HG03521 (cell line): ENCODE measurements around the gene TTC33.

Source experiments
- ATAC-seq: cut with Tn5 transposase; IDR thresholded peaks from one replicate; pipeline ENCODE4 v1.9.1; 2021; ENCODE audit warnings: mild to moderate bottlenecking, moderate library complexity; ENCODE audit not compliant: unreplicated experiment

Gene TTC33

DNA sequence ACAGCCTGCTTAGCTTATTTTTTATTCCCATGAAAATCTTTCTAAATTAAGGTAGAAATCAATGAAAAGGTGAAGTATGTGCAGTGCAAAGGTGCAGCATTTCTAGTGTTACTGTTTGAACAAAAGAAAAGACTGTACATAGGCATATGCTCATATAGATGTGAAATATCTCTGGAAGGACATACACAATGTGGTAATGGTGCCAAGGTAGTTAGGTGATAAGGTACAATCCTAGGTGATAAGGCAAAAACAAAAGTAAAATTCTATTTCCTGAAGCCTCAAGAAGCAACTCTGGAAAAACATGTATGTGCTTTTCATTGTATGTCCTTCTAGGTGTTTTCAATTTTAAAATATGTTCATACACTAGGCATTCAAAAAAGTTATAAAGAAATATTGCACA is 215.5 kb downstream of the TTC33 start:
- no peak for ATAC-seq

DNA sequence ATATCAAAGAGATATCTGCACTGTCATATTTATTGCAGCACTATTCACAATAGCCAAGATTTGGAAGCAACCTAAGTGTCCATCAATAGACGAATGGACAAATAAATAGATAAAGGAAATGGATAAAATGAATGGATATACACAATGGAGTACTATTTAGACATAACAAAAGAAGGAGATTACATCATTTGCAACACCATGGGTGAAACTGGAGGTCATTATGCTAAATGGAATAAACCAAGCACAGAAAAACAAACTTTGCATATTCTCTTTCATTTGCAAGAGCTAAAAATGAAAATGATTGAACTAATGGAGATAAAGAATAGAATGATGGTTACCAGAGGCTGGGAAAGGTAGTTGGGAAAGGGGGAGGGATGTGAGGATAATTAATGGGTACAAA is 231.1 kb downstream of the TTC33 start:
- ATAC-seq = no peak

DNA sequence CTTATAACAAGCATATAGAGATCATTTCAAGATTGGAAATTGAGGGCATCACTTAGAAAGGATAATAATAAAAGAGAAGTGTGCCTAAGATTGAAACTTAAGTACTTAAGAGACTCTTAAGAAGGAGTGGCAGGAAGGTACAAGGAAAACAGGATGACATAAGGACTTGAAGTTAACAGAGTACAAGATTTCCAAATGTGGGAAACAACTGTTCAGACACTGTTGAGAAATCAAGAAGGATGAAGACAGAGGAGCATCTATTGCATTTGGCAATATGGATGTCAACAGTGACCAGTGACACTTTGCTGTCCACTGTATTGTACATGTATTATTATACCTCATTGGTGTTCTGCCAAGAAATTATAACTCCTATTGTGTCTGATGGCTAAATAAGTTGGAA is 233.8 kb downstream of the TTC33 start:
- no peak for ATAC-seq

DNA sequence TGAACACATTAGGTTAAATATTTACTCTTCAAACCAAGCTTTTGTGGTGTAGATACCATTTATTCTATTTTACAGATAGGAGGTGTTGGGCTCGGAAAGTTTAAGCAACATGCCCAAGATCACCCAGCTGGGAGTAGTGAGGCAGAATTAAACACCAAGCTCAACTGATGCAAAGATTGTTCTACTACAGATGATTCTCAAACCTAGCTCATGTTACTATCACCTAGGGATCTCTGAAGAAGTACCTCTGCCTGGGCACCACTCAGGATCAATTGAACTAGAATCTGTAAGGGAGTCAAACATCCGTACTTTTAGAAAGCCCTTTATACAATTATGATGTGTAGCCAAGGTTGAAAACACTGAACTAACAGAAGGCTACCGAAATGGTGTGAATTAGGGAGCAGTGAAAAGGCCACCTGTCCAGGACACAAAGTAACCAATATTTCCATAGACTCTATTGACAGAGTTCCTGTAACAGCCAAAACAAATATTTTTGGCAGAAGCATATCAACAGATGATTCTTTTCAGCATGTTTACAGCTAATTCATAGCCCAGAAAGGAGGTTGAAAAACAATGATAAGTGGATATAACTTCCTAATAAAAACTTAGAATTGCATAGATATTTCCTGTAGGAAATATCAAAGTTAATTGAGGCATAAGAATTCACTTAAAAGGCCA is 234.5 kb downstream of the TTC33 start:
- no peak for ATAC-seq

DNA sequence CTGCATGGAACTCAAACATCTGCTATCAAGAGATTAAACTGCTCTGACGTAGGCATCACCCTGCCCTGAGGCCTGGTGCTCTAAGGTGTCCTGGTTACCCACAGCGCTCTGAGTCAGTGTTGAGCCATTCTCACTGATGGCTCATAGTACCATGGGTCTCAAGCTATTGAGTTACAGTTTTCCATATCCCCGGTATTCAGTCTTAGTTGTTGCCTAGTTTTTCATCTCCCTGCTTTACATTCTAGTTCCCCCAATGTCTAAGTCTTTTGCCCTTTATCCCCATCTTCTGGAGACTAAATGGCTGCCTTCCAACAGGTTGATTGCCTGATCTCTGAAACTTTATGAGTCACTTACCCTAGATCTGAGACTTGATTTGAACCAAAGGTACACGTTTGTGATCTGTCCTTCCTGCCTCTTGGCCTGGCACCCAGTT is 237.3 kb downstream of the TTC33 start:
- ATAC-seq = no peak

DNA sequence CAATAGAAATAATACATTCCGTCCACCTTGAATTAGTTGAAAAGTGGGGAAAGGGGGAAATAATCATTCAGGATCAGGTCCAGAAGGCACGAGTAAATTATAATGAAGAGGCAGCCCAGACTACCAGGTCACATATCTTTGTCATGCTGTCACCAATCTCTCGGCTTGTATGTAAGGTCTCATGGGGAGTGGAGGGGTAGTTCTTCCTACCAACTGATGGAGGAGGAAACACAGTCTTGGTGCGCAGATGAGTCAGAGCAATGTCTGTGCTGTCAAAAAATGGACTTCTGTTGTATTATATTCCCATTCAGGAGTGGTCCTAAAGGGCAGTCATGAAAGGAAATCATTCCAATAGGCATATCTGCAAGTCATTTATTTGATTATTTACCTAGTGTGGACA is 240.3 kb downstream of the TTC33 start:
- no peak for ATAC-seq

DNA sequence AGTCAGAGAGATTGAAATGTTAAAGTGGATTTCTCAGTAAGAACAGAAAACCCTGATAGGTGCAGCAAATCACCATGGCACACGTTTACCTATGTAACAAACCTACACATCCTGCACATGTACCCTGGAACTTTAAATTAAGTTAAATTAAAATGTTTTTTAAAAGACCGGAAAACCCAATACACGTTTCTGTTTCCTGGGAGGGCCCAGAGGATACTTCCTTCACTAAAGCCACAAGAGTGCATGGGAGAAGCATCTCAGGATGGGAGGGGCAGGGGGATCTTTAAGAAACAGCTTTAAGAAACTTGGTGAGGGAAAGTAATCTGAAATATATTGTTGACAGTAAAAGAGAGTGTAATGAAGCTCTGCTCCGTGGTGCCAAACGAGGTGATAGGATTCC is 240.8 kb downstream of the TTC33 start:
- ATAC-seq = no peak

DNA sequence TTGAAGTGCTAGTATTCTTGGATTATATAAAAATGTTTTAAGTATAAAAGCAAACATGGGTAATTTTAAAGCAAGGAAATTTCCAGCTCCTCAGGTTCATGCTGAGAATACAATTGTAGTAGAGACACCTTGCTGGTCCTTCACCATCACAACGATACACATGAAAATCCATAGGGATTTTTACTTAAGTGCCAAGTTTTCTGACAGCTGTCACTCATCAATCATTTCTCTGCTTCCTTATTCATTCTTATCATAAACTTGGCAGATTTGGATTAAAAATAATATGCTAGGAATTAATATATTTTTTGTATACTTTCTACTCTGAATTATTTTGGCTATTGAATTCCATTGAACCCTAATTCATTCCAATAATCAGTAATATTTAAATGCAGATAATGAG is 244.0 kb downstream of the TTC33 start:
- ATAC-seq = no peak

DNA sequence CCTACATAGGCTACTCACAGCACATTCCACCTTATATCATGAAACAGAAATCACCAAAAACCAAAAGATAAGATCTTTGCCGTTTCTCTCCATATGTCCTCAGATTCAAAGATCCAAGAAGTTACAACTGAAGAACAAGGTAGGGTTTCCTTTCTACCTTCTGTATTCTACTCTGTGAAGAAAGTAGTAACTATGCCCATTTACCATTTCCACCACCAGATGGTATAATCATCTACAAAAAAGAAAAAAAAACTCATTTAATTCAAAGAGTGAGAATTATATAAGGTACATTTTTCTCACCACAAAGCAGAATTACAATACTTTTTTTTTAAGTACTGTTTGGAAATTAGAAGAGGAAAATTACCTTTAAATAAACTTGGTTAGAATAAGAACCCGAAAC is 248.7 kb downstream of the TTC33 start:
- no peak for ATAC-seq

DNA sequence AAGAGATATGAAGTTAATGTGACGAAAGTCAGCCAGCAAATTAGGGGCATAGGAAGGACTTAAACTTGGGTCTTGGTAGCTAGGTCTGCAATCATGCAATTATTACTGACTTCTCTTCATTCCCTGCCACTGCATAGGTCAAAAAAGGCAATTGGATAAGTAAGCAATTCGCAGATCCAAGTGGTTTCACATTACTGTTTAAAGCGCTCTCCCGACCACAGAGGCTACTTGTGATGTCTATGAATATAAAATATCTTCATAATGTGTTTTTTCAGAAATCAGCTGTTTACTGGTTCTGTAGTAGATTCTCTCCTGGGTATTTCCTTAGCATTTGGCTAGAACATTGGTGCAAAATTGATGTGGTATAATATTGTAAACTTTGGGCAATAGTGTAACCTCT is 250.7 kb downstream of the TTC33 start:
- no peak for ATAC-seq

DNA sequence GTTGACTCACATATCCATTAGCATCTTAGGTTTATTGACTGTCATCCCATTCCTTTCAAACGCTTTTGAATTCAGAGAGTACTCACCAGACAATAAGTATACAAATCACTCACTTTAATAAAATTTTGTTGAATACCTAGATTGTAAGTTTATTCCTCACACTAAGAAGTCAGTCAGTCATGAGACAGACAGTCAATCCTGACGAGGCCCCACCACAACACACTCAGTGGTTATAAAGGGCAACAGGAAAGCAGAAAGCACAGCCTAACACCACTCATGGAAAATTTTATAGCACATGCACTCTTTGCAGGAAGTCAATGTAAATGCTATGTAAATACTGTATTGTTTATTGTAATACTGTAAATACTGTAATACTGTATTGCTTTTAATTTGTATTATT is 252.3 kb downstream of the TTC33 start:
- ATAC-seq = no peak

DNA sequence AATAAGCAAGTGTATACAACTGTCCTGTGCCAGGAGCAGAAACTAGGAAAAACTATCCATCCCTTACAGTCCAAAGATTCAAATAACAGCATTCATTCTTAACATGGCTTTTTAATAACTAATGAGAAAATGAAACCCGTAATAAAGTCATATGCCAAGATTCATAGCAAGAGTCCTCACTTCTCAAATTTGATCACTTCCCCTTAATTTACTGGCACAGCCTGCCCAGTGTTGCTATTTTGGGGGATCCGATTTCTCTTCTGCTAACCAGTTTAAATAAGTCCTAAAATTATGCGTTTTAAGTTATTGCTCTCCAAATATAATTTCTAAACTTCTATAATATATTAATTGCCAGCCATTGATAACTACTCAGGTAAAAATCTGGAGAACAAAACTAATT is 253.0 kb downstream of the TTC33 start:
- ATAC-seq = peak; percentile 70

DNA sequence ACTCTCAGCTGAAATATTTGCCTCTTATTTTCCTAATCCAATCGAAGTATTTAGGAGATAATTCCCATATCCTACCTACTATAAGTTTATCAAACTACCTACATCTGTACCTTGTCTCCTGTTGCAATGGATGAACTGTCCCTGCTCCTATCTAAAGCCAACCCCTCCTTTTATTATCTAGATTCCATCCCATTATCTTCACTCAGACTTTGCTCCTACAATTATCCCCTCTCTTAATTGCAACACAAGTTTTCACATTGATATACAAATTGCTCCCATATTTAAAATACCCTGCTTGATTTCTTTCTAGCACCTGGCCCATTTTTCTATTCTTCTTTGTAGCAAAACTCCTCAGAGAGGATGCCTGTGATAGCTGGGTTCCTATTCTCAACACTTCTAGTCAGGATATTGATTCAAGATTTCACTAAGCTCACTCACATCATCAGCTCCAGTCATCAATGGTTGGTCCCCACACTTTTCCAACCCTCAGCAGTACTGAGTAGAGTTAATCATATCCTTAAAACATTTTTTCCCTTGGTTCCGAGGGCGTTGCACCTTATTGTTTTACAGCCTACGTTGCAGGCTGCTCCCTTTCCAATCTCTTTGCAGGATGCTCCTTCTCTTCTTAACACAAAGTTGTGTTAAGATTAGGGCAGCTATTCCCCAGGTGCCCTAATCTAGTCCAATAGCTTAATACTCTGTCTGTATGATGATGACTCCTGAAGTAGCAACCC is 253.9 kb downstream of the TTC33 start:
- ATAC-seq = no peak

DNA sequence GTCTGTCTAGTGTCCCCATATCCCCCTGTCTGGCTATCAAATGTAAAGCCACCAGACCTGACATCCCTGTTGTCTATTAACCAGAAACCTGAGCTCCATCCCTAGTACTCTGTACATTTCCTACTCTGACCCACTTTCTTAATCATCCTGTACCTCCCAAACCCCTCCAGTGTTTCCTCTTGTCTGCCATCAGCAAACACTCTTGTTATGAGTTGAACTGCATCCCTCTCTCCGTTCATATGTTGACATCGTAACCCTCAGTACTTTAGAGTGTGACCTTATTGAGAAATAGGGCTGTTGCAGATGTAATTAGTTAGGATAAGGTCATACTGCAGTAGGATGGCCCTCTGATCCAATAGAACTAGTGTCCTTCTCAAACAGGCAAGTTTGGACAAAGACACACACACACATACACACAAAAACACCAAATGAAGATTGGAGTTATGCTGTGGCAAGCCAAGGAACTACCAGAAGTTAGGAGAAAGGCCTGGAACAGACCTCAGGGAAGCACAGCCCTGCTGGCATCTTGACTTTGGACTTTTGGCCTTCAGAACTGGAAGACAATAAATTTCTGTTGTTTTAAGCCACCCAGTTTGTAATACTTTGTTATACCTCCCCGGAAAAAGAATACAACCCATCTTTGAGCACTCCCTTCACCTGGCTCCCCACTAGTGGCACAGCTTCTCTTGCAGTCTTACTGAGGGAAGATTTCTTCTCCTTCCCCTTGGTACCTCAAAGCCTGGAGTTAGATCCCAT is 256.1 kb downstream of the TTC33 start:
- no peak for ATAC-seq

DNA sequence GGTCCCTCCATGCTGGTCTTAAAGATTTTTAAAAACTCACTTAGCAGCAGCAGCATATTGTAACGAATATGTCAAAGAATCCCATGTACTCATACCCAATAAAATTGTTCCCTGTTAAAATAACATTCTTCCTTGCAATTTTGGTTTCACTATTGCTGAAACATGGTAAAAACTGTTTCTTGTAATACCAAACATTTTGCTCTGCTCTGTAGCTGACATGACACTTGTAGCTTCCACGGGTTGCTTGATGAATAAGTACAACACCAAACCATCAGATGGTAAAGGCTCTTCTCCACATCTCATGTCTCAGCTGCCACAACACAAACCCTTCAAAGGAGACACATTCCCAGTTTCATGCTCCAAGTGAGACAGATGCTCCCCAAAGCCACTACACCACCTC is 256.8 kb downstream of the TTC33 start:
- no peak for ATAC-seq

DNA sequence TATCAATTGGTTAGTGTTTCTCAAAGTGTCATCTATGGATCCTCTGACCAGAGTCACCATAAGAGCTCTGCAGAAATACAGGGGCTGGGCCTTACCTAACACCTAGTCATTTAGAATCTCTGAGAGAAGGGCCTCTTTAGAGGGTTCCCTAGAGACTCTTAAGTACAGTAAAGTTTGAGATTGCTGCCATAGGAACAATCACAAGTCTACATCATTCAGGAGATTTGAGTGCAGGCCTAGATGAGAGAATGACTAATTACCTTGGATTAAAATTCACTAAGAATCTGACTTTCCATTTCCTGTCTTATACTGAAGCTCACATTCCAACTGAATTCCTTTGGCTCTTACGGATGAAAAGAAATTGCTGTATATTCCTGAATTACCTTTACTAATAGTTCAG is 258.2 kb downstream of the TTC33 start:
- no peak for ATAC-seq

DNA sequence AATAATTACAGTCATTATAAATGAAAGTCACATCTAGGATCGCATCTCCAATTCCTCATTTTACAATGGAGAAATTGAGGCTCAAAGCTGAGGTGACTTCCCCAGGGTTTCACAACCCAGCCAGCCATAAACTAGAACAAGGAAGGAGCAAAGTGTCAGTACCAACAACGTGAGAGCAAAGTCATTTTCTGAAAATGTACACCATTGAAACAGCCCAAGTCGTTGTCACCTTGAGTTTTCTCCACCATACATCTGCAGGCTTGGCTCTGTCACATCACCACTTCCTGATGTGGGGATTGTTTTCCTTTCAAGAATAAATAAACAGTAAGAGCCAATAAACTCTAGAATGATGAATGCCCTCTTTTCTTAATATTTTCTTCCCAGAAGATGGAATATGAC is 260.5 kb downstream of the TTC33 start:
- no peak for ATAC-seq

DNA sequence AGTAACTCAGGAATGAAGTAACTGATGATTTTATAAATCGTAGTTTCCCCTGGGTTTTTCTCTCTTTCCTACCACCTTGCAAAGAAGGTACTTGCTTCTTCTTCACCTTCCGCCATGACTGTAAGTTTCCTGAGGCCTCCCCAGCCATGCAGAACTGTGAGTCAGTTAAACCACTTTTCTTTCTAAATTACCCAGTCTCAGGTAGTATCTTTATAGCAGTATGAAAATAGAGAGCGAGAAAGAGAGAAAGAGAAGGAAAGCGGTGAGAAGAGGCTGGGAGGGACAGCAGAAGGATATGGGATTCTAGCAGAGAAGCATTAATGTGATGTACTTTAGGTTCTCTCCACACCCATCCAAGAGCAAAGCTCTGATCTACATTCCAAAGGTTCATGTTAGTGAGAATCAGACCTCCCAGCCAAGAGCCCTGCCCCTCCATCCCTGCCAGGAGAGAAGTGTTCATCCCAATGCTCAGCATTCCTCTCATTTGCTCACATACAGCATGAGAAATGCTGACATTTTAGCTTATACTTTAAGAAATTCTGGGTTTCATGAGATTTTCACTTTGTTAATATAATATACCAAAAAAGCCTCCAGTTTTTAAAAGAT is 261.0 kb downstream of the TTC33 start:
- ATAC-seq = no peak

DNA sequence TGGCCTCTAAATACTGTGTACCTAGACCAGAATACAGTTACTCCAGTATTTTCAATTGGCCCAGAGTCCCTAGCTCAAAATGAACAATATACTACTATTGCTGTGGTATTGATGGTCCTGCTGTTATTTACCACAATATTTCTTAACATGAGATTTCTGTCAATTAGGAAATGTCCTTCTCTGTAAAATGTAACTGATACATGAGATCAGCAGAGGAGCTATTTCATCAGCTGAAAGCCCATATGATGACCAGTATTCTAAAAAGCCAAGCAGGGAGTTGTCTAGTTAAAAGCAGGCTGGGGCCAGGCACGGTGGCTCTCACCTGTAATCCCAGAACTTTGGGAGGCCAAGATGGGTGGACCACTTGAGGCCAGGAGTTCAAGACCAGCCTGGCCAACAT is 263.7 kb downstream of the TTC33 start:
- no peak for ATAC-seq

DNA sequence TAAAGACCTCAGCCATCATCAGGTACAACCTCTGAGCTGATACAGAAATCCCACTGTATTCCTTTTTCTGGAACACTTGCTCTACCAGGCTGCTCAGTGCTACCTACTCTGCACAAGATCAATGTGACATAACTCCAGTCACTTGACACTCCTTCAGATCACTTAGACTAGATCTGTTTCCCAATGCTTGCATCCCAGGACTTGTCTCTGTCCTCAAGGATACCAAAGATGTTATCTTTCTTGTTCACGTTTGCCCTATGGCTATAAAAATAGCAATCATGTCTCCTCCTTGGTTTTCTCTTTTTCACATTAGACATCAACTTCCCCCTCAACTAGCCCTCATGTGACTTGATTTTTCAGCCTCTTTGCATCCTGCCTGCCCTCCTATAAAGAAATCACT is 264.1 kb downstream of the TTC33 start:
- no peak for ATAC-seq

DNA sequence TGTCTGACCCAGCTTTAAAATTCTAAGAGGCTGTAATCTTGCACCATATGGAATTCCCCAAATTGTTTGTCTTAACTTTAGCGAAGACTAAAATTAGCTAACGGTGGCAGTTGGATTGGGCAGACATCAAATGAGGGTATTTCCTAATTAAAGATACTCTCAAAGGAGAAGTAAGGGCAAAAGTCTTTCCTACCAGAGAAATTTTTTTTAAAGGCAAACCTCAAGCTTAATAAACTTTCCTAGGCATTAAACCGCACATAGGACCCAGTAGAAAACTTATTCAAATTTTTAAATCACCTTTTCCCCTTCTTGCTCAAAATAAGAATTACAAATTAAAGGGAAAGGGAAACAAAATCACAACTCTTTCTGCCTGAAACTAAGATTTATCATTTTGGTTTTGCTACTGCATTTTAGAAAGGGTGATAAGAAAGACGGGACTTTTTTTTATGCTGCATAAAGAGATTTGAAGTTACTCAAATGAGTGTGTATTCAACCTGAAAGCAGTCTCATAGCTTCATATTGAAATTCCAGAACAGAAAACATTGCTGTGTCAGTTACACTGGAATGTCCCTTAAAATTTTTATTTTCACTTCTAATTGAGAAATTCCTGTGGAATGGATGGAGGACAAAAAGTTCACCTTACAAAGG is 265.2 kb downstream of the TTC33 start:
- ATAC-seq = no peak
